CD4-positive, alpha-beta T cell (primary cell): ENCODE data around the gene NEUROG3. TPM values are rescaled to one million over a fixed set of nuclear protein-coding genes. Genes with fewer than 3 reads are reported as not detected.

Source experiments
- ATAC-seq: fragments of 200-7000 bp; cut with Tn5 transposase; one replicate; pipeline ENCODE4 v1.10.0; 2022; ENCODE audit warnings: mild to moderate bottlenecking; ENCODE audit not compliant: poor library complexity
- CTCF ChIA-PET: fragments of 350-600 bp; sonication (Branson Sonifier 250); formaldehyde crosslinking; loops from one replicate; lab custom pipeline; 2021; ENCODE audit warnings: antibody characterized with exemption, inconsistent platforms; lab: Charles Lee
- POLR2A ChIA-PET: fragments of 350-600 bp; sonication (Branson Sonifier 250); formaldehyde crosslinking; loops from one replicate; lab custom pipeline; 2021; ENCODE audit warnings: antibody characterized with exemption, inconsistent platforms; lab: Charles Lee
- DNase-seq, 14 experiments: peaks; one replicate each; pipeline ENCODE4 v3.0.0-alpha.2; 2013 to 2020; ENCODE audit warnings: mixed read lengths in 2 of 14
- H3K27ac ChIP-seq, 2 donors: one replicate each; pipeline versions ENCODE4 v1.5.1 to v1.7.0; 2013; ENCODE audit warnings: low read length in 2 of 2, low read depth in 1 of 2, mild to moderate bottlenecking in 1 of 2
- H3K27me3 ChIP-seq, 2 experiments: 1 replicate in 1 of 2; 2 replicates in 1 of 2; pipeline versions ENCODE4 v1.6.1 to v1.7.0; 2013; ENCODE audit warnings: low read length in 2 of 2, control low read depth in 1 of 2, mild to moderate bottlenecking in 1 of 2, moderate library complexity in 1 of 2; ENCODE audit not compliant: insufficient read depth in 2 of 2, control insufficient read depth in 1 of 2
- H3K36me3 ChIP-seq: one replicate; pipeline ENCODE4 v1.6.1; 2013; ENCODE audit warnings: low read length, control low read depth; ENCODE audit not compliant: insufficient read depth
- H3K4me1 ChIP-seq: one replicate; pipeline ENCODE4 v1.6.1; 2013; ENCODE audit warnings: low read length, control low read depth; ENCODE audit not compliant: insufficient read depth
- H3K4me3 ChIP-seq: one replicate; pipeline ENCODE4 v1.5.1; 2013; ENCODE audit warnings: mild to moderate bottlenecking, low read length, moderate library complexity
- H3K9me3 ChIP-seq, 2 experiments: 1 replicate in 1 of 2; 2 replicates in 1 of 2; pipeline versions ENCODE4 v1.6.1 to v1.7.0; 2013; ENCODE audit warnings: low read length in 2 of 2, mild to moderate bottlenecking in 2 of 2, control low read depth in 1 of 2, moderate library complexity in 1 of 2; ENCODE audit not compliant: control insufficient read depth in 1 of 2, insufficient read depth in 1 of 2
- H3K27ac Mint-ChIP-seq: one replicate; pipeline ENCODE4 v1.8.0; 2020; ENCODE audit warnings: mixed read lengths
- H3K27me3 Mint-ChIP-seq: one replicate; pipeline ENCODE4 v1.8.0; 2021; ENCODE audit warnings: mixed read lengths
- H3K36me3 Mint-ChIP-seq: one replicate; pipeline ENCODE4 v1.8.0; 2021; ENCODE audit warnings: low read depth, mixed read lengths
- H3K4me1 Mint-ChIP-seq: one replicate; pipeline ENCODE4 v1.8.0; 2021; ENCODE audit warnings: low read depth, mixed read lengths
- H3K4me3 Mint-ChIP-seq: one replicate; pipeline ENCODE4 v1.8.0; 2020; ENCODE audit warnings: mild to moderate bottlenecking, mixed read lengths
- H3K9me3 Mint-ChIP-seq: one replicate; pipeline ENCODE4 v1.8.0; 2020; ENCODE audit warnings: mixed read lengths
- intact Hi-C, 2 experiments: fragments of 100-400 bp; cut with DNase I in 1 of 2; cut with micrococcal nuclease in 1 of 2; formaldehyde crosslinking; loops; one replicate each; pipeline versions ENCODE4 v1.15.1 to v1.9.0; 2023 to 2025; cut with DNase I, micrococcal nuclease
- total RNA-seq, 174 experiments: library from RNA in 2 of 174; stranded (reverse) in 2 of 174; gene quantifications; one replicate each; pipeline ENCODE4 v1.2.3 and lab custom pipeline; 2021 to 2026
- TF ChIP-seq, protein P1 (sequence below): fragments of 200-600 bp; IDR thresholded peaks from one replicate; pipeline ENCODE4 v1.8.0; 2022; ENCODE audit warnings: antibody characterized with exemption, mild to moderate bottlenecking

Gene NEUROG3
- total RNA-seq, 2 experiments from 2014 or later = not detected

DNA sequence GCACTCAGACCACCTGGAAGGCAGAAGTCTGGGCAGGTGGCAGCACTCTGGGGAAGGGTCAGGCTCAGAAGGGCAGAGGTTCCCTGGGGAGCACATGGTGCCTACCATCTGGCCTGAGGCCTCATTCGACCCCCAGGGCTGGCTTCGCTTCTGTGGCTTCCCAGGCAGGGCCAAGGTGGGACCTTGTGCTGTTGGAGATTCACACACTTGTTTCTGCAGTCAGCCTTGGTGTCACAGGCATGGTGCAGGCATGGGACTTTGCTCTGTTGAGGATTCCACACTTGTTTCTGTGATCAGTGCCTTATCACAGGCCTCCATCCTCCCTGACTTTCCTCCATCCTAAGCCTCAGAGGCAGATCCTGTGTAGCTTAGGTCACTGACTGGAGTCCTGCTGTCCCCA is 45.5 kb upstream of the NEUROG3 start:
- Mint-ChIP-seq H3K36me3 (no peaks in the 10 kb centered on the region), H3K27me3 (no peaks in the 10 kb centered on the region), H3K27ac (no peak overlapping the region), H3K4me3 (no peak overlapping the region), H3K9me3 (peaks cover 2% of the 10 kb centered on the region), H3K4me1 (peaks cover 28% of the 10 kb centered on the region)
- H3K4me1 ChIP-seq = peaks cover 17% of the 10 kb centered on the region
- H3K4me3 ChIP-seq = no peak overlapping the region
- no peak for DNase-seq
- H3K36me3 ChIP-seq = no peaks in the 10 kb centered on the region
- TF ChIP-seq, protein P1, sequence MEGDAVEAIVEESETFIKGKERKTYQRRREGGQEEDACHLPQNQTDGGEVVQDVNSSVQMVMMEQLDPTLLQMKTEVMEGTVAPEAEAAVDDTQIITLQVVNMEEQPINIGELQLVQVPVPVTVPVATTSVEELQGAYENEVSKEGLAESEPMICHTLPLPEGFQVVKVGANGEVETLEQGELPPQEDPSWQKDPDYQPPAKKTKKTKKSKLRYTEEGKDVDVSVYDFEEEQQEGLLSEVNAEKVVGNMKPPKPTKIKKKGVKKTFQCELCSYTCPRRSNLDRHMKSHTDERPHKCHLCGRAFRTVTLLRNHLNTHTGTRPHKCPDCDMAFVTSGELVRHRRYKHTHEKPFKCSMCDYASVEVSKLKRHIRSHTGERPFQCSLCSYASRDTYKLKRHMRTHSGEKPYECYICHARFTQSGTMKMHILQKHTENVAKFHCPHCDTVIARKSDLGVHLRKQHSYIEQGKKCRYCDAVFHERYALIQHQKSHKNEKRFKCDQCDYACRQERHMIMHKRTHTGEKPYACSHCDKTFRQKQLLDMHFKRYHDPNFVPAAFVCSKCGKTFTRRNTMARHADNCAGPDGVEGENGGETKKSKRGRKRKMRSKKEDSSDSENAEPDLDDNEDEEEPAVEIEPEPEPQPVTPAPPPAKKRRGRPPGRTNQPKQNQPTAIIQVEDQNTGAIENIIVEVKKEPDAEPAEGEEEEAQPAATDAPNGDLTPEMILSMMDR = no peak
- H3K27me3 ChIP-seq = no peaks in the 10 kb centered on the region
- ChIA-PET CTCF (interaction anchor here (1.2 kb wide), 1 partner anchor 103 kb away, joined by 3 read pairs; no protein-coding TSS in a partner anchor), POLR2A (no interaction called here)
- ATAC-seq = no peak
- no peak overlapping the region for H3K27ac ChIP-seq
- H3K9me3 ChIP-seq = peaks cover 0 to 4% of the 10 kb centered on the region in 2 experiments
- intact Hi-C loops = no loop called here

DNA sequence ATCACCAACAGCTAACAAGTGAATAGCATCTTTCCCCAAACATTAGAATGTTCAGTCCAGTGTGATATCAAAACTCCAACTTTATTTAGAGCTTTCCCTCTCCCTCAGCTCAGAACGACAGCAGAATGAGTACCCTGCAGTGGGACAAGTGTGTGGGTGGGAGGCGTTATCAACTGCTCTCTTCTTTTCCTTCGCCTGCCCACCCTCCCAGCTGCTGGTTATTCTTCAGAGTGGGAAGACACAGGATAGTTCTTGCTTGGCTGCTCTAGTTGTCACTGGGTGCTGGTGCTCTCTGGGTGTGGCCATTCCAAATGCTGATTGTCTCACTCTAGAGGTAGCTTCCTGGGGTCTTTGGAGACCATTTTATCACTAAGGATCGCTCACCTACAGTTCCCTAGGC is 43.1 kb upstream of the NEUROG3 start:
- no peaks in the 10 kb centered on the region for H3K36me3 Mint-ChIP-seq
- POLR2A ChIA-PET = no interaction called here
- peaks cover 19% of the 10 kb centered on the region for H3K4me1 Mint-ChIP-seq
- Histone ChIP-seq H3K36me3 (no peaks in the 10 kb centered on the region), H3K4me1 (peaks cover 10% of the 10 kb centered on the region), H3K27me3 (no peaks in the 10 kb centered on the region), H3K9me3 (no peaks in the 10 kb centered on the region), H3K4me3 (no peak overlapping the region), H3K27ac (no peak overlapping the region)
- TF ChIP-seq, protein P1 = no peak
- H3K4me3 Mint-ChIP-seq = no peak overlapping the region
- ATAC-seq (no peak), DNase-seq (no peak)
- H3K9me3 Mint-ChIP-seq = no peaks in the 10 kb centered on the region
- no peaks in the 10 kb centered on the region for H3K27me3 Mint-ChIP-seq
- CTCF ChIA-PET = no interaction called here
- H3K27ac Mint-ChIP-seq = no peak overlapping the region
- intact Hi-C loops = no loop called here

DNA sequence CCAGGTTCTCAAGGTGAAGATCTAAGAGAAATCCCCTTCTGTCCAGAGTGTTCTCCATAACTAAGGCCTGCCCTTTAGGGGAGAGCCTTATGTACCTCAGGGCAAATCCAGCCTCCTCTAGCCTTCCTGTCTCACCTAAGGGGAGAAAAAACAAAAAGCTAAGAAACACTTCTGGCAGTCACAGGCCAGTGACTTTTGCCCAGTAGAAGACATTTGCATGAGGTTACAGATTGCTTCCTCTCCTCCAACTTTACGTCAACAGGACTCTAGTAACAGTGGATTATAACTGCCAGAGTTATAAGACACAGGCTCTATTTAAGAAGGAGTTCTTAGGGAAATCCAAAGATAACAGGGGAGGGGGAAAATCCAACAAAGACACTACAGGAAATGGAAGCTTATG is 40.9 kb upstream of the NEUROG3 start:
- Mint-ChIP-seq H3K27me3 (no peaks in the 10 kb centered on the region), H3K36me3 (no peaks in the 10 kb centered on the region), H3K9me3 (peaks cover 5% of the 10 kb centered on the region), H3K27ac (no peak overlapping the region), H3K4me1 (no peaks in the 10 kb centered on the region), H3K4me3 (no peak overlapping the region)
- no peaks in the 10 kb centered on the region for H3K27me3 ChIP-seq
- ChIA-PET CTCF (interaction anchor here (1.1 to 1.4 kb wide), 2 partner anchors 22 to 99 kb away, joined by 3 read pairs; no protein-coding TSS in a partner anchor), POLR2A (no interaction called here)
- TF ChIP-seq, protein P1 = no peak
- intact Hi-C loops = no loop called here
- no peak for ATAC-seq
- no peak for DNase-seq
- peaks cover 0 to under 1% of the 10 kb centered on the region in 2 experiments for H3K9me3 ChIP-seq
- H3K4me3 ChIP-seq = no peak overlapping the region
- no peak overlapping the region for H3K27ac ChIP-seq
- no peaks in the 10 kb centered on the region for H3K4me1 ChIP-seq
- H3K36me3 ChIP-seq = no peaks in the 10 kb centered on the region
